Measurements from ENCODE around the gene SHCBP1L. TPM values are rescaled to one million over a fixed set of nuclear protein-coding genes. Genes with fewer than 3 reads are reported as not detected.

The SHCBP1L gene
- total RNA-seq, 1 donor from 2014 or later: not detected

GRCh38 chr1:182863940-182864339, 89.0 kb downstream of the SHCBP1L start:
- intact Hi-C loops (cut with micrococcal nuclease): loop anchor here (2.0 kb wide), 1 partner anchor 13 kb away; no protein-coding TSS in a partner anchor
- H3K4me3 Mint-ChIP-seq: no peak overlapping the region
- peaks cover 24% of the 10 kb centered on the region for H3K4me1 Mint-ChIP-seq
- H3K36me3 Mint-ChIP-seq (ENCODE audit: low read depth): peaks cover 83% of the 10 kb centered on the region
- H3K27ac Mint-ChIP-seq: no peak overlapping the region
- H3K27me3 Mint-ChIP-seq: no peaks in the 10 kb centered on the region
- H3K9me3 Mint-ChIP-seq: no peaks in the 10 kb centered on the region
- DNase-seq: no peak

GRCh38 chr1:182862827-182863226, 90.1 kb downstream of the SHCBP1L start:
- H3K36me3 Mint-ChIP-seq (ENCODE audit: low read depth): peaks cover 85% of the 10 kb centered on the region
- no peak overlapping the region for H3K4me3 Mint-ChIP-seq
- intact Hi-C loops (cut with micrococcal nuclease): loop anchor here (2.0 kb wide), 1 partner anchor 14 kb away; no protein-coding TSS in a partner anchor
- peaks cover 26% of the 10 kb centered on the region for H3K4me1 Mint-ChIP-seq
- DNase-seq: no peak
- no peaks in the 10 kb centered on the region for H3K27me3 Mint-ChIP-seq
- H3K27ac Mint-ChIP-seq: peak overlapping the region; percentile 51
- H3K9me3 Mint-ChIP-seq: no peaks in the 10 kb centered on the region

- intact Hi-C loops (cut with micrococcal nuclease): loop anchor here (2.0 kb wide), 1 partner anchor 15 kb away; no protein-coding TSS in a partner anchor
Measured at GRCh38 chr1:182861994-182862393, 91.0 kb downstream of the SHCBP1L start.

GRCh38 chr1:182860658-182861057, 92.3 kb downstream of the SHCBP1L start:
- H3K36me3 Mint-ChIP-seq (ENCODE audit: low read depth): peaks cover 81% of the 10 kb centered on the region
- intact Hi-C loops (cut with micrococcal nuclease): no loop called here
- no peaks in the 10 kb centered on the region for H3K9me3 Mint-ChIP-seq
- H3K4me1 Mint-ChIP-seq: peaks cover 19% of the 10 kb centered on the region
- H3K4me3 Mint-ChIP-seq: no peak overlapping the region
- no peaks in the 10 kb centered on the region for H3K27me3 Mint-ChIP-seq
- peak overlapping the region; percentile 41 for H3K27ac Mint-ChIP-seq
- DNase-seq: no peak

More at GRCh38 chr1:182861994-182862393, 91.0 kb downstream of the SHCBP1L start:
- Mint-ChIP-seq H3K36me3 (ENCODE audit: low read depth) (peaks cover 85% of the 10 kb centered on the region), H3K4me1 (peaks cover 26% of the 10 kb centered on the region), H3K4me3 (no peak overlapping the region), H3K27ac (peak overlapping the region; percentile 51), H3K27me3 (no peaks in the 10 kb centered on the region), H3K9me3 (no peaks in the 10 kb centered on the region)
- DNase-seq: no peak

GRCh38 chr1:182857212-182857611, 95.8 kb downstream of the SHCBP1L start:
- intact Hi-C loops (cut with micrococcal nuclease): no loop called here
- Mint-ChIP-seq H3K27me3 (no peaks in the 10 kb centered on the region), H3K27ac (no peak overlapping the region), H3K4me1 (peaks cover 18% of the 10 kb centered on the region), H3K36me3 (ENCODE audit: low read depth) (peaks cover 85% of the 10 kb centered on the region), H3K9me3 (no peaks in the 10 kb centered on the region), H3K4me3 (no peak overlapping the region)
- no peak for DNase-seq

GRCh38 chr1:182855911-182856310, 97.1 kb downstream of the SHCBP1L start:
- DNase-seq: no peak
- H3K36me3 Mint-ChIP-seq (ENCODE audit: low read depth): peaks cover 82% of the 10 kb centered on the region
- no peak overlapping the region for H3K4me3 Mint-ChIP-seq
- H3K27me3 Mint-ChIP-seq: no peaks in the 10 kb centered on the region
- no peaks in the 10 kb centered on the region for H3K9me3 Mint-ChIP-seq
- H3K4me1 Mint-ChIP-seq: peaks cover 14% of the 10 kb centered on the region
- intact Hi-C loops (cut with micrococcal nuclease): no loop called here
- no peak overlapping the region for H3K27ac Mint-ChIP-seq

GRCh38 chr1:182851825-182852224, 101.1 kb downstream of the SHCBP1L start:
- no peaks in the 10 kb centered on the region for H3K9me3 Mint-ChIP-seq
- H3K36me3 Mint-ChIP-seq (ENCODE audit: low read depth): peaks cover 80% of the 10 kb centered on the region
- no peaks in the 10 kb centered on the region for H3K27me3 Mint-ChIP-seq
- DNase-seq: no peak
- H3K4me1 Mint-ChIP-seq: peaks cover 39% of the 10 kb centered on the region
- intact Hi-C loops (cut with micrococcal nuclease): no loop called here
- H3K4me3 Mint-ChIP-seq: no peak overlapping the region
- H3K27ac Mint-ChIP-seq: no peak overlapping the region

- Mint-ChIP-seq H3K4me1 (peaks cover 47% of the 10 kb centered on the region), H3K9me3 (no peaks in the 10 kb centered on the region), H3K36me3 (ENCODE audit: low read depth) (peaks cover 83% of the 10 kb centered on the region), H3K27me3 (no peaks in the 10 kb centered on the region), H3K27ac (no peak overlapping the region), H3K4me3 (no peak overlapping the region)
- no peak for DNase-seq
- intact Hi-C loops (cut with micrococcal nuclease): no loop called here
Measured at GRCh38 chr1:182850319-182850718, 102.6 kb downstream of the SHCBP1L start.

Other genes with a start within 250 kb of the SHCBP1L start
- gene NPL, start 163.4 kb downstream of the SHCBP1L start, total RNA-seq: 4.4 and 5.5 TPM in 2 replicates
- gene DHX9, start 113.8 kb downstream of the SHCBP1L start, total RNA-seq: 344 and 355 TPM in 2 replicates
- 0.30 and 0.33 TPM in 2 replicates for gene LAMC1, start 70.3 kb upstream of the SHCBP1L start, total RNA-seq
- 0.05 and 0.07 TPM in 2 replicates for gene LAMC2, start 233.1 kb upstream of the SHCBP1L start, total RNA-seq